HG03342 (cell line): Measurements from ENCODE around the gene MCRIP1.

Experiments used
- ATAC-seq: cut with Tn5 transposase; IDR thresholded peaks from one replicate; pipeline ENCODE4 v1.9.1; 2021; ENCODE audit warnings: mild to moderate bottlenecking, moderate library complexity; ENCODE audit not compliant: unreplicated experiment

Gene MCRIP1

GRCh38 chr17:81822996-81823819 lies 9.9 kb downstream of the MCRIP1 start:
- ATAC-seq: no peak

GRCh38 chr17:81822312-81822637 lies 10.8 kb downstream of the MCRIP1 start:
- no peak for ATAC-seq

GRCh38 chr17:81821603-81822311 lies 11.3 kb downstream of the MCRIP1 start:
- no peak for ATAC-seq

GRCh38 chr17:81821147-81821546 lies 11.9 kb downstream of the MCRIP1 start:
- ATAC-seq: no peak

GRCh38 chr17:81819708-81820107 lies 13.4 kb downstream of the MCRIP1 start:
- no peak for ATAC-seq

- ATAC-seq: no peak
These were observed 15.3 kb downstream of the MCRIP1 start for GRCh38 chr17:81817758-81818147.

- no peak for ATAC-seq
These were observed 17.5 kb downstream of the MCRIP1 start for GRCh38 chr17:81815646-81815986.

- no peak for ATAC-seq
These were observed 18.1 kb downstream of the MCRIP1 start for GRCh38 chr17:81814748-81815645.

GRCh38 chr17:81813861-81814683 lies 19.0 kb downstream of the MCRIP1 start:
- no peak for ATAC-seq

- ATAC-seq: no peak
These were observed 19.8 kb downstream of the MCRIP1 start for GRCh38 chr17:81813371-81813684.

- no peak for ATAC-seq
These were observed 20.3 kb downstream of the MCRIP1 start for GRCh38 chr17:81812571-81813370.

GRCh38 chr17:81811705-81812570 lies 21.2 kb downstream of the MCRIP1 start:
- no peak for ATAC-seq

GRCh38 chr17:81810892-81811704 lies 22.0 kb downstream of the MCRIP1 start:
- no peak for ATAC-seq

GRCh38 chr17:81810476-81810875 lies 22.6 kb downstream of the MCRIP1 start:
- ATAC-seq: no peak

GRCh38 chr17:81809556-81809998 lies 23.5 kb downstream of the MCRIP1 start:
- ATAC-seq: no peak

GRCh38 chr17:81808778-81809555 lies 24.1 kb downstream of the MCRIP1 start:
- no peak for ATAC-seq

GRCh38 chr17:81807839-81808238 lies 25.3 kb downstream of the MCRIP1 start:
- no peak for ATAC-seq
